Activated T-helper 1 cell treated with Interleukin-2 at 50 U/mL for 16 hours (primary cell): ENCODE results near the gene HEBP1.

Experiments
- DNase-seq: peaks from one replicate; pipeline ENCODE4 v3.0.0-alpha.2; 2020; ENCODE audit warnings: low read depth

Gene HEBP1

GRCh38 chr12:13023811-13024530, 23.9 kb upstream of the HEBP1 start:
- no peak for DNase-seq

- DNase-seq = no peak
Observed at GRCh38 chr12:13022851-13023271, 22.8 kb upstream of the HEBP1 start.

DNA sequence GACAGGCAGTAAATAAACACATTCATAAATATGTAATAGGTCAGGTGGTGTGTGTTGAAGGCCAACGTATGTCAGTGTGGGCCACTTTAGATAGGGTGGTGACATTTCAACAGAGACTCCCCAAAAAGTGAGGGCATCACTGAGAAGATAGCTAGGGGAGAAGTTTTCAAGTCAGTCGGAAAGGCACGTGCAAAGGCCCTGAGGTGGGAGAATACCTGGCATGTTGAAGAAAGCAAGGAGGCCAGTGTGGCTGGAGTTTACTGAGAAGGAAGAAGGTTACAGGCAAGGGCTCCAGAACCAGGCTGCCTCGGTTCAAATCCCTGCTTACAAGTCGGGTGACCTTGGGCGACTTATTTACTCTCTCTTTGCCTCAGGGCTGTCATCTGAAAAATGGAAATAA, 11.0 kb upstream of the HEBP1 start:
- DNase-seq = no peak

- DNase-seq = no peak
Observed at GRCh38 chr12:13008741-13009380, 8.8 kb upstream of the HEBP1 start.

DNA sequence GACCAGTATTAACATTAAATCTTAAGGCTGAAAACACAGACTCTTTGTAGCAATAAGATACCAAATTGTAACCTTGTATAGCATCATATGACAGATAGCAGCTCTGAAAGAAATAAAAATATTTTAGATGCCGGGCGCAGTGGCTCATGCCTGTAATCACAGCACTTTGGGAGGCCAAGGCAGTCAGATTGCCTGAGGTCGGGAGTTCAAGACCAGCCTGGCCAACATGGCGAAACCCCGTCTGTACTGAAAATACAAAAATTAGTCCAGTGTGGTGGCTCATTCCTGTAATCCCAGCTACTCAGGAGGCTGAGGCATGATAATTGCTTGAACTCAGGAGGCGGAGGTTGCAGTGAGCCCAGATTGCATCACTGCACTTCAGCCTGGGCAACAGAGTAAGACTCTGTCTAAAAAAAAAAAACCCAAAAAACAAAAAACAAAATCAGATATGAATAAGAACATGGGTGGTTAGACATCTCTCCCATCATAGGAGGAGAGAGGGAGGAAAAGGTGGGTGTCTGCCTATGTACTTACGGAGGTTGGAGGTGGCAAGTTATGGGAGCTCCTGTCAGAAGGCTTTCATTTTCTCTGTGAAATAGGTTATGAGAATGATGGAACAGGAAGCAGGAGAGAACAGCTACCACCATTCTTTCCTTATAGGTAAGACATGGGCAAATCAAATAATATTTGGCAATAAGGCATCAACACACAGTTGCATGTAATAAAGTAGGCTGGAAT, 7.6 kb upstream of the HEBP1 start:
- no peak for DNase-seq

- no peak for DNase-seq
Observed at GRCh38 chr12:13005649-13006048, 5.6 kb upstream of the HEBP1 start.

- DNase-seq = no peak
Observed at GRCh38 chr12:13004986-13005385, 4.9 kb upstream of the HEBP1 start.

DNA sequence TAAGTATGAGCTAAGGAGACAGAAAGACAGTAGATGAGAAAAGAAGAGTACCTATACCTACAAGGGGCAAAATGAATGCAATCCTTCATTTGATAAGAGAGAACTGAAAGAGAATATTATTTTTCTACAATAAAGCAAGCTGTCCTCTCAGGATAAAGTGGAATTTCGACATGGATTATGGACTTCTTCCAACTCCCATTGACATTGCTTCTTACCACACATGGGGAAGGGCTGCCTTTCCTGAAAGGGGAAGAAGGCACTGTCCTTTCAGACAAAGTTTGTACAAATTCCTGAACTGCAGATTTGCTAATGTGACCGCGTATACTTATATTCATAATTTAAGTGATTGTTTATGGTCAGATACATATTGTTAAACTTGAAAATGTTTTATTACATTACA, 4.3 kb upstream of the HEBP1 start:
- no peak for DNase-seq

GRCh38 chr12:13002301-13003097, 2.4 kb upstream of the HEBP1 start:
- DNase-seq = no peak

GRCh38 chr12:13001775-13002040, 1.6 kb upstream of the HEBP1 start:
- no peak for DNase-seq

DNA sequence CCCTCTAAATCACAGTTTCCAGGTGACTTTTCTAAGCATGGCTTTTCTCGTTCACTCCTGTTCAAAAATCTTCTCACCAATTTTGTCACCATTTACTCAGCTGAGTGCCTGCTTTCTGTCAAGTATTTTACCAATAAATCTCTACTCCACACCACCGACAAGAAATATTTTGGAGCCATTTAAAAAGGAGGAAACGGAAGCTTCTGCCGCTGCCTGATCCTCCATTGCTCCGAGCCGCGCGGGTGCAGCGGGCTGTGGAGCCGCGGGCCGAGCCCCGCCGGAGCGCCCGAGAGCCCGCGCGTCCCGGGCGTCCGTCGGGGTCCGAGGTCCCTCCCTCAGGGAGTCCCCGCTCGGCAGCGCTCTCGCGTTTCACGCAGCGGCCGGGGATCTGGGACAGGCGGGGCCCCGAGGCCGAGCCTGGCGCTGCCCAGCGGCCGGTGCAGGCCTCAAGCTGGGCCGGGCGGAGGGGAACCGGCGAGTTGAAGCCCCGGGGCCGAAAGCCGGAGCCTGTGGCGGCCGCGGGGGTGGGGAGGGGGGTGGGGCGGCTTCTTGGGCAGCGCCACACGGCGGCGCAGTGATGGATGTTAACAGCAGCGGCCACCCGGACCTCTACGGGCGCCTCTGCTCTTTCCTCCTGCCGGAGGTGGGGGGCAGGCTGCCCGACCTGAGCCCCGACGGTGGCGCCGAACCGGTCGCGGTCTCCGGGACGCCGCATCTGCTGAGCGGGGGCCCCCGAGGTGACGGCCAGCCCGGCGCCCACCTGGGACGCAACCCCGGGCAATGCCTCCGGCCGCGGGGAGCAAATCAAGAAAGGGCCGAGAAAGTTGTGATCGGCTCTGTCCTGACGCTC, 1.1 kb upstream of the HEBP1 start:
- DNase-seq = peak; percentile 20

GRCh38 chr12:13000616-13000924, 505 bp upstream of the HEBP1 start:
- no peak for DNase-seq

- no peak for DNase-seq
Observed at GRCh38 chr12:12999271-12999958, 650 bp downstream of the HEBP1 start.

DNA sequence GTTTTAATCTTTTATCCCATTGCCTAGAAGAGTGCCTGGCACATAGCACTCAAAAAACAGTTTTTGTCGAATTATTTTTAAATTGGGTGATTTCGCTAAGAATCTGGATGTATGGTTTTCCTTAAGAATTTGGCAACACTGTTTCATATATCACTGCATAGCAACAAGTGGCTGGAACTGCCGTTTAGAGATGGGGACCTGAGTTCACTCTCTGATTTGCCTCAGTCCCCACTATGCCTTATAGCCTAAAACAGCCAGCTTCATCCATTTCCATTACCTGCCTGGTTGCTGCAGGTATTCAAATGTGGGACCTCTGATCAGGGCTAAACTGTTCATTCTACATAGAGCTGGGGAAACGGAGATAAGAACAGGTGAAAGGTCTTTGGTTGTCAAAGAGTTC, 1.8 kb downstream of the HEBP1 start:
- DNase-seq = no peak

DNA sequence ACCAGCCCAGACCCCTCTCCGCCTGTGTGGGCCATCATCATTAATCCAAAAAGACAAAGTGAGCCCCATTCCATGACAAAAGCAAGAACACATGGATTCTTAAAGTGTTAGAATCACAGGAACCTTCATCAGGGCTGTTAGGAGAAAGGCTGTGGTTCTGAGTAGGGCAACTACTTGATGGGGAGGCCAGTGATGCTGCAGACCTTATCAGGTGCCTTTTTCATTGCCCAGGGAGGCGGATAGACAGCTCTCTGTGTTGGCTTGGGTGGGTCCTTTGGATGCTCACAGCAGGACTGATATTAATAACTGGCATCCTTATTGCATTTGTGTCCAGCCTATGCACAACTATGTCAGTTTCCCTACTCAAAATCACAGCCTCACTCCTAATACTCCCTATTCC, 2.3 kb downstream of the HEBP1 start:
- no peak for DNase-seq

DNA sequence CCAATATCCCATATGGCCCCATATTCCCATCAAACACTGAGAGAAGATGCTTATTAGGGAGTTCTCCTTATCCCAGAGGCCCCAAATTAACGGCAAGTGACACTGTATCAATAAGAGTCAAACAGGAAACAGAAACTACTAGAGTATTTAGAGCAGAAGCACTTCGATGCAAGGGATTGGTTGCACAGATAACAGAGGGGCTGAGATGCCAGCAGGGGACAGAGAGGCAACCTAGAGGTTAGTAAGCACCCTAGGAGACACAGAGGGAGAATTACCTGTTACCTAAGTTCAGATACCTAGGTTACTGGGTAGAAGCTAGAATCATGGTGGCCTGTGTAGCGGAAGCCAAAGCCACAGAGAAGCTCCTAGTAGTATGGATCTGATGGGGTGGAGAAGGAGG, 2.9 kb downstream of the HEBP1 start:
- no peak for DNase-seq

- DNase-seq = no peak
Observed at GRCh38 chr12:12996209-12996608, 3.9 kb downstream of the HEBP1 start.

DNA sequence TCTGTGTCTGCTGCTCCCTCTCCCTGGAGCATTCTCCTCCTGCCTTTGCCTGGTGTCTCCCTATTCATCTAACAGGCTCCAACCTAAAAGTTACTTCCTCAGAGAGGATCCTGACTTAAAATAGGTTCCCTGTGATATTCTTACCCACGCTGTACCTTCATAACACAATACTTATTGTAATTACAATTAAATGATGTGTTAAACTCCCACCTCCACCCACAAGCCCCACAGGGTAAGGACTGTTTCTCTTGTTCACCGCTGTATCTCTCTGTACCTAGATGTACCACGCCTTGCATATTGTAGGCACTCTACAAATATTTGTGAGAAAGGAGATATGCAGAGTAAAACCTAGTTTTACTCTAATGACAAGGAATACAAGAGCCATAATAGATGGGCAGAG, 5.0 kb downstream of the HEBP1 start:
- DNase-seq = no peak

GRCh38 chr12:12993367-12993766, 6.7 kb downstream of the HEBP1 start:
- no peak for DNase-seq

DNA sequence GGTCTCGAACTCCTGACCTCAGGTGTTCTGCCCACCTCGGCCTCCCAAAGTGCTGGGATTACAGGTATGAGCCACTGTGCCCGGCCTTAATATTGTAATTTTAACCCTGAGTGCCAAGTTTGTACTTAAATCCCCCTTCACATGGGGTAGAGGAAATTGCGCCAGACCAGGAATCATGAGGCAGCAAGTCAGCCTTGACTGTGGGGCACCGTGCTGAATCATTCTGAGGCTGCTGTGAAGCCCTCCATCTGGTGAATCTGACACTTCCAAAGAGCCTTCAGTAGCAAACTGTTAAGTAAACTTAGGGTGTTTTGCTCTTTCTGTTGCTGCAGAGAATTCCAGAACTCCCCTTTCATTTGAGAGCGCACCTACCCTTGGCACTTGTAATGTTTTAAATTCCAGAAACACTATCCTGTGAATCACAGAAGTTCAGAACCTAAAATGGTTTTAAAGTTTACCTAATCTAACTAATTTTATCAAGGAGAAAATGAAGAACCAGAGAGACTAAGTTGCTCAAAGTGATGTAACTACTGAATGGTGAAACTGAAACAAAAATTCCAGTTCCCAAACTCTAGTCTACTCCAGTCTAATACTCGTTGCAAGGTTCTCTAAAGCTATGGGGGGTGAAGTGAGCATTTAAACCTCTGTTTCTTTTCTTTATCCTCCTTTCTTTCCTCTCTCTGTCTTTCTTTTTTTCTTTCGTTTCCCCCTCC, 7.5 kb downstream of the HEBP1 start:
- DNase-seq = no peak
